ENCODE measurements around the gene LRRC27. TPM values are rescaled to one million over a fixed set of nuclear protein-coding genes. Genes with fewer than 3 reads are reported as not detected.
A peak's percentile ranks its signal among the peaks of the same experiment; 100 is the strongest.

LRRC27 gene
- total RNA-seq, 2 experiments from 2014 or later: 3.5 to 3.8 TPM

GRCh38 chr10:132387764-132388210 is 55.8 kb downstream of the LRRC27 start:
- Mint-ChIP-seq H3K27me3 (no peaks in the 10 kb centered on the region), H3K27ac (peak overlapping the region; percentile 78), H3K4me3 (peak overlapping the region; percentile 29), H3K4me1 (peaks cover 2% of the 10 kb centered on the region), H3K9me3 (no peaks in the 10 kb centered on the region), H3K36me3 (no peaks in the 10 kb centered on the region)
- peak; percentile 80 for DNase-seq

DNA sequence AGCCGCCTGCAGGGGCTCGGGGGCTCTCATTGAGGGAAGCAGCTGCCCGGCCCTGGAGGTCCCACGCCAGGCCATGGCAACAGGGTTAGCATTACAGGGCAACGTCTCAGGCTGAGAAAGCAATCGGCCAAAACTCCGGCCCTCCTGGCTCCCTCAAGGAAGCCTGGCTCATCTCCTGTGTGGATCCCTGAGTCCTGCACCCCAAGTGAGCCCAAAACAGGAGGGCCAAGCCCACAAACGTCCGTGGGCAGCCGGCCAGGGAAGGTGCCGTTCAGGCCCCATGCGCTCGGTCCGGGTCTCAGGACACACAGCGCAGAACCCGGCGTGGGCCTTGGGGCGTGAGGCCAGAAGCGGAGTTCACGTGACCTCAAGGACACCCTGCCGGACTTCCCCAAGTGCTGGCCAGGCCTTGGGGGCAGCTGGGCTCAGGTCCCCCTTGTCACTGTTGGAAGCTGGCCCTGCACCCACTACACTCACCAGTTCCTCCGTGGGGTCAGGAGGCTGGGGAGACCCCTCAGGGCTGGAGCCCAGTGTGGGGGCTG is 57.0 kb downstream of the LRRC27 start:
- no peaks in the 10 kb centered on the region for H3K9me3 Mint-ChIP-seq
- DNase-seq: no peak
- H3K4me3 Mint-ChIP-seq: no peak overlapping the region
- H3K27ac Mint-ChIP-seq: no peak overlapping the region
- no peaks in the 10 kb centered on the region for H3K4me1 Mint-ChIP-seq
- H3K27me3 Mint-ChIP-seq: no peaks in the 10 kb centered on the region
- no peaks in the 10 kb centered on the region for H3K36me3 Mint-ChIP-seq

DNA sequence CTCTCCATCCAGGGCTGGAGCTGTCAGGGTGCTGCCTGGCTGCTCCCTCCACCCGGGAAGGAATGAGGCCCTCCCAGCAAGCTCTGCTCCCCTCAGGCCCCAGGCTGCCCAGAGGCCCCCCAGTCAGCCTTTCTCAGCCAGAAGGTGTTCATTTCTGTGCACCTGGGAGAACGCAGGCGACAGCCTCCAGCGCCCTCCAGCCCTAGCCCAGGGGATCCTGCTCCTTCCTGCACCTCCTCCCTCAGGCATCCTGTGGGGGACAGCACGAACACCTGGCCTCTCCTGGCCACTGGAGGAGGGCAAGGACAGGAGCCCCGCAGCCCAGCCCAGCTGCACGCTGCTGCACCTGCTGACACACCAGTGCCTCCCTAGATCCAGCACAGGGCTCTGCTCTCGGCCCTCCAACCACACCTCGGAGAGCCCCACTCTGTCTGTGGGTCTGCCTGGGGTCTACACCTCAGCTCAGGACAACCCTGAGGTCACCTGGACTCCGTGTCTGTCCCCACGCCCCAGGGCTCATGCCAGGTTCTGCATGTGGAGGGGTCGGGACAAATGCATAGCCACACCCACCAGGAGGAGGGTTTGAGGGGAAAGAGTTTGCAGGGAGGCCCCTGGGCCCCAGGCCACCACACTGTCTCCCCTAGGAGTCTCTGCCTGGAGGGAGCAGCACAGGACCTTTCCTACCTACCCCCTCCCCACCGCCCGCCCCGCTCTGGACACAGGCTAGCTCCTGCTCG is 57.6 kb downstream of the LRRC27 start:
- DNase-seq: no peak
- no peaks in the 10 kb centered on the region for H3K9me3 Mint-ChIP-seq
- no peaks in the 10 kb centered on the region for H3K4me1 Mint-ChIP-seq
- no peak overlapping the region for H3K4me3 Mint-ChIP-seq
- no peaks in the 10 kb centered on the region for H3K27me3 Mint-ChIP-seq
- no peaks in the 10 kb centered on the region for H3K36me3 Mint-ChIP-seq
- no peak overlapping the region for H3K27ac Mint-ChIP-seq

DNA sequence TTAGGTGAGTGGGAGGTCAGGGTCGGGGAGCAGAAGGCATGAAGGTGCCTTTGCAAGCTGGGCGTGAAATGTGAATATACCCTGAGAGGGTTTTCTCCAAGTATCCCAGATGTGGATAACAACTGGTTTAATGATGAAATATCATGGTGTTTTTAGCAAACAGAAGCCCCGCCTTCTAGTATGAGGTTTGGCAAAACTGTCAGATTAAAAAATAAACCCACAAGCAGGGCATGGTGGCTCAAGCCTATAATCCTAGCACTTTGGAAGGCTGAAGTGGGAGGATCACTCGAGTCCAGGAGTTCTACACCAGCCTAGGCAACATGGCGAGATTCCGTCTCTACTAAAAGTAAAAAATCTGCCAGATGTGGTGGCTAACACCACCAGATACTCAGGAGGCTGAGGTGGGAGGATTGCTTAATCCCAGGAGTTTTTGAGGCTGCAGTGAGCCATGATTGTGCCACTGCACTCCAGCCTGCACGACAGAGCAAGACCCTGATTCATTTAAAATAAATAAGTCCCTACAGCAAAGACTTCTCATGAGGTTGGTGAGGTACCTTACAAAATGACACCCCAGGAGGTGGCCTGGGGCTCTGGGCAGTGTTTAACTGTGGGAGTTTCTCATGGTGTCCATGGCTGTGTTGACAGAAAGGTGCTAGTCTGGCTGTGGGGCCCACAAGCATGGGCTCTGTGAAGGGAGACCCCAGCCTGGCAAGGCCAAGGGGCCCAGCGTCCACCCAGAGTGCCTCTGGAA is 58.4 kb downstream of the LRRC27 start:
- no peaks in the 10 kb centered on the region for H3K4me1 Mint-ChIP-seq
- H3K9me3 Mint-ChIP-seq: no peaks in the 10 kb centered on the region
- no peak for DNase-seq
- no peaks in the 10 kb centered on the region for H3K36me3 Mint-ChIP-seq
- no peaks in the 10 kb centered on the region for H3K27me3 Mint-ChIP-seq
- no peak overlapping the region for H3K4me3 Mint-ChIP-seq
- H3K27ac Mint-ChIP-seq: no peak overlapping the region

DNA sequence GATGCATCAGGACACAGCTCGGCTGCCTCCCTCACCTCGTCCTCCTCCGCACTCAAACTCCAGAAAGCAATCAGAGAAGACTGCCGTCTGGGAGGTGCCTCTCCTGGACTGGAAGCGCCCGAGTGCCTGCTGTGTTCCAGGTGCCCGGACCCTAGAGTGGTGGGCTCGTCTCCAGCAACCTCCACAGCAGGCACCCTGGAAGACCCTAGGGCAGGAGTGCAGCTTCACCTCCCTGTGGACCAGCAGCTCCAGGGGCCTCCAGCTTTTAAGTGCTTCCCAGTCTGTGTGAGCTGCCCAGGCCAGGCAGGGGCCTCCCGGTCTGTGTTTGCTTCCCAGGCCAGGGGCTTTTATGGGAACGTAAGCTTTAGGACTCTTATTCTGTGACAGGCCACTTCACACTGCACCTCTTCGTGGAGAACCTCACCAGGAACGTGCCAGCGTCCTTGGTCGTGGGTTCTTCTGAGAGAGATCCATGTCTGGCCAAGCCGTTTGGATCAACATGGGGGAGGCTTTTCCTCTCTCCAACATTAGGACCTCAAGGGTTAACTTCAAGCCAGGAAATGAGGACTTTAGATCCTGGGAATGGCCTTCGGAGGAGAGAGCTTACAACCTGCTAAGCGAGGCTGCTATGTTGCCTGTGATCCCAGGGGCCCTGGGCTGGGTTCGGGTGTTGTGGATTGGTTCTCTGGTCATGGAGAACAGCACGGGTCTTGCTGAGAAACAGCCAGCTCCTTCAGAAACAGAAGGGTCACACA is 59.1 kb downstream of the LRRC27 start:
- Mint-ChIP-seq H3K4me3 (no peak overlapping the region), H3K4me1 (no peaks in the 10 kb centered on the region), H3K36me3 (no peaks in the 10 kb centered on the region), H3K9me3 (no peaks in the 10 kb centered on the region), H3K27me3 (no peaks in the 10 kb centered on the region), H3K27ac (no peak overlapping the region)
- DNase-seq: no peak

DNA sequence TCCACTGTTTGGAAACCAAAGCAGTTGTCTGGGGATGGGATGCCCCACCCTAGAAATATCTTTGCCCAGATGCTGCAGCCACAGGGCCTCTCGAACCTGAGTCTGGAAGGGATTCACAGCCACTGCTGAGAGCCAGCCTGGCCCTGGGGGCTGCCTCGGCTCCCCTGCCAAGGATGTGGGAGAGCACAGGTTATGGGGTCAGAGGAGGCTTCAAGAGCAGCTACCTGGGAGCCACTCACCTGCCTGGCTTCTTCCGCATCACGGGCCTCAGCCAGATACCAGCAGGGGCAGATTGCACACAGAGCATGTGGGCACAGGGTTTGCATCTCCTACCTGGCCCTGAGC is 59.7 kb downstream of the LRRC27 start:
- no peaks in the 10 kb centered on the region for H3K9me3 Mint-ChIP-seq
- no peak for DNase-seq
- no peaks in the 10 kb centered on the region for H3K4me1 Mint-ChIP-seq
- no peak overlapping the region for H3K4me3 Mint-ChIP-seq
- H3K27me3 Mint-ChIP-seq: no peaks in the 10 kb centered on the region
- H3K27ac Mint-ChIP-seq: no peak overlapping the region
- no peaks in the 10 kb centered on the region for H3K36me3 Mint-ChIP-seq

DNA sequence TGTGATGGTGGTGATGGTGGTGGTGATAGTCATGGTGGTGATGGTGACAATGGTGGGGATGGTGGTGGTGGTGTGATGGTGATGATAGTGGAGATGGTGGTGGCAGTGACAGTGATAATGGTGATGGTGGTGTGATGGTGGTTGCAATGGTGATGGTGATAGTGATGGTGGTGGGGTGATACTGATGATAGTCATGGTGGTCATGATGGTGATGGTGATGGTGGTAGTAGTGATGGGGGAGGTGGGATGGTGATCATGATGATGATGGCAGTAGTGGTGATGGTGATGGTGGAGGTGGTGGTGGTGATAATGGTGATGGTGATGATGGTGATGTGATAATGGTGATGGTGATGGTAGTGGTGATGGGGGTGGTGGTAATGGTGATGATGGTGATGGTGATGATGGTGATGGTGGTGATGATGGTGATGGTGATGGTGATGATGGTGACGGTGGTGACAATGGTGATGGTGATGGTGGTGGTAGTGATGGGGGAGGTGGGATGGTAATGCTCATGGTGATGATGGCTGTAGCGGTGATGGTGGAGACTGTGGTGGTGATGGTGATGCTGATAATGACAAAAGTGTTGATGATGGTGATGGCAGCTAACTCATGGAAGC is 60.3 kb downstream of the LRRC27 start:
- H3K27me3 Mint-ChIP-seq: no peaks in the 10 kb centered on the region
- H3K9me3 Mint-ChIP-seq: no peaks in the 10 kb centered on the region
- H3K4me1 Mint-ChIP-seq: no peaks in the 10 kb centered on the region
- no peak overlapping the region for H3K4me3 Mint-ChIP-seq
- no peak for DNase-seq
- no peak overlapping the region for H3K27ac Mint-ChIP-seq
- no peaks in the 10 kb centered on the region for H3K36me3 Mint-ChIP-seq

DNA sequence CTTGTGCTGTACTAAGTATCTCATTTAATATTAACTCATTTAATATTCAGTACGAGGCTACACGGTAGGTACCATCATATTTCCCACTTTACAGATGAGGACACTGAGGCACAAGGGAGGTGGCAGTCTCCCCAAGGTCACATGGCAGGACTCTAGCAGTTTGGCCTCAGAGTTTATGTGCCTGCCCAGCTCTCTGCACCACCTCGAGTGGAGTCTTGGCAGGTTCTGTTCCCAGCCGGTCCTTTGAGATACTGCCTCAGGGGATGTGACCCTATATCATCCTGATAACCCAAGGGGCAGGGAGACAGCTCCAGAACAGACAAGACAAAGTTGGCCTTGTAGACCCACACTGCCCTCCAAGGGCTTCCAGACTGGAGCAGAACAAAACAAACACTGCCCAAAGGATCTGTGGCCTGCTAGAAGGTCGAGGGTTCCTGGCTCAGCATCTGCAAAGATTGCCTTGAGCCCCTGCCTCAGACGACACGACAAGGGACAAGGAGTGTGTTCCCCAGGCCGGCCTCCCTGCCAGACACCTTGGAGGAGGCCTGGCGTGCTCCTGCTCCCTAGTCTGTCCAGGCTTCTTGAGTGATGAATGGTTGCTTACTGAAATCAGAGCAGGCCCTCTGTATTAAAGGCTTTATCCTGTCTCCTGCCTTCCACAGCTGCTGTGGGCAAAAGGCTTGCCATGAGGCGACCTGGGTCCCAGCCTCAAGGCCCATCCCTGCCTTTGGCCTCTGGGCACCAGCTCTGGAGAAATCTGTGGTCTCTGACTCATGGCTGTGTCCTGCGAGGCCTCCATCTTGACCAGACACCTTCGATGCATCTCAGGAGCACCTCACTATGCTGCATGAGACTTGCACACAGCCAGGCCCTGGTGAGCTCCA is 61.1 kb downstream of the LRRC27 start:
- Mint-ChIP-seq H3K27me3 (no peaks in the 10 kb centered on the region), H3K27ac (no peak overlapping the region), H3K4me3 (no peak overlapping the region), H3K9me3 (no peaks in the 10 kb centered on the region), H3K36me3 (no peaks in the 10 kb centered on the region), H3K4me1 (peaks cover 4% of the 10 kb centered on the region)
- DNase-seq: no peak

- Mint-ChIP-seq H3K9me3 (no peaks in the 10 kb centered on the region), H3K36me3 (no peaks in the 10 kb centered on the region), H3K27me3 (no peaks in the 10 kb centered on the region), H3K4me3 (no peak overlapping the region), H3K27ac (no peak overlapping the region), H3K4me1 (peaks cover 5% of the 10 kb centered on the region)
- no peak for DNase-seq
Measured at GRCh38 chr10:132393695-132394181, 61.7 kb downstream of the LRRC27 start.

DNA sequence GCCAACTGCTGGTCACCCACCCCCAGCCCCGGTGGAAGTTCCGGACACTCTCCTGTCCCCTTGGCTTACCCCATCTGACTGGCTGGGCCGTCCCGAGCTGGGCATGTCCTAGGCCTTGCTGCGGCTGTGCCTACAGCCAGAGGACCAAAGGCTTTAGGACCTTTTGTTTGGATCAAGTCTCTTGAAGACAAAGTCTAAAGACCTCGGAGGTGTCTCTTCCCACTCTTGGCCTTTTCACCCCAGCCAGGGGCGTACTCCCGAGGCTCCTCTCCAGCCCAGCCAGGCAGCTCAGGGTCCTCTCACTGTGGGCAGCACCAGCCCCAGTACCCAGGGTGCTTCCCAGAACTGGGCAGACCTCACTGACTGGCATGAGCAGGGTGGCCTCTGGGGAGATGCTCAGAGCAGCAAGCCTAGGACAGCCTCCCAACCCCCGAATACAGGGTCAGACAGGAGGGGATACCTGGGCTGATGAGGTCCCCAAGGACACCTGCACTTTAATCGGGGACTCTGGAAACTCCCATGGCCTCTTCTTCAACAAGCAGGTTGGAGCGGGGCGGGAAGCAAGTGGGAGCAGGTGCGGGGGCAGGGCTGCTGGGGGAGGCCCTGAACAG is 62.3 kb downstream of the LRRC27 start:
- H3K4me1 Mint-ChIP-seq: peaks cover 5% of the 10 kb centered on the region
- no peak overlapping the region for H3K4me3 Mint-ChIP-seq
- H3K27ac Mint-ChIP-seq: no peak overlapping the region
- no peaks in the 10 kb centered on the region for H3K36me3 Mint-ChIP-seq
- no peak for DNase-seq
- H3K27me3 Mint-ChIP-seq: no peaks in the 10 kb centered on the region
- no peaks in the 10 kb centered on the region for H3K9me3 Mint-ChIP-seq

DNA sequence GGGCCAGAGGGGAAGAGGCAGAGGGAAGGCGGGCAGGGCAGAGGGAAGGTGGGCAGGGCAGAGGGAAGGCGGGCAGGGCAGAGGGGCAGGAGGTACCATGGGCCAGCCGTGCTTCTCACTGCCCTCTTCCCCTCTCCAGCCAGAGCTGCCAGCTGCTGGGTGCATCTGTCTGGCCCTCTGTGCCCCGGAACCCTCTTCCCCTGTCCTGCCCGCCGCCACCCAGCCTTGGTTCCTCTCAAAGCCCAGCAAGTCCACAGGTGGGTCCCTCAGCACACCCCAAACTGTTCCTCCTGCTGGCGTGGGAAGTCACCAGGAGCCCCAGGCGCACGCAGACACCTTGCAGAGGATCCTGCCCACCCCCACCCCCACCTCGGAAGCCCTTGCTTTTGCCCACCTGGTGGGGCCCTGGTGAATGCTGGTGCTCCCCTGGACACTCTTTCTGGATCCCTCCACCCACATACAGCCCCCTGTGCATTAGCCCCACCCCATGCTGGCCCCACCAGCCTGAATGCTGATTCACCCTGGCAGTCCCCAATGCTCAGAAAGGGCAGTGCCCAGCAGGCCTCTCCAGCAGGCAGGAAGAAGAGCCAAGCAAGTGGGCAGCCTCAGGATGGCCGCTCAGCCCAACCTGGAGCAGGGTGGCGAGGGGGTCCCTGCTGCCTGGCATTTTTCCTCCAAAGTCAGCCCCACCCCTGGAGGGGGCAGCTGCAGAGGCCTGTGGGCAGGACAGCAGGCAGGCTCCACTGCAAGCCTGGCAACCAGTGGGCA is 63.1 kb downstream of the LRRC27 start:
- Mint-ChIP-seq H3K9me3 (no peaks in the 10 kb centered on the region), H3K36me3 (no peaks in the 10 kb centered on the region), H3K27ac (no peak overlapping the region), H3K27me3 (no peaks in the 10 kb centered on the region), H3K4me3 (no peak overlapping the region), H3K4me1 (peaks cover 5% of the 10 kb centered on the region)
- no peak for DNase-seq

DNA sequence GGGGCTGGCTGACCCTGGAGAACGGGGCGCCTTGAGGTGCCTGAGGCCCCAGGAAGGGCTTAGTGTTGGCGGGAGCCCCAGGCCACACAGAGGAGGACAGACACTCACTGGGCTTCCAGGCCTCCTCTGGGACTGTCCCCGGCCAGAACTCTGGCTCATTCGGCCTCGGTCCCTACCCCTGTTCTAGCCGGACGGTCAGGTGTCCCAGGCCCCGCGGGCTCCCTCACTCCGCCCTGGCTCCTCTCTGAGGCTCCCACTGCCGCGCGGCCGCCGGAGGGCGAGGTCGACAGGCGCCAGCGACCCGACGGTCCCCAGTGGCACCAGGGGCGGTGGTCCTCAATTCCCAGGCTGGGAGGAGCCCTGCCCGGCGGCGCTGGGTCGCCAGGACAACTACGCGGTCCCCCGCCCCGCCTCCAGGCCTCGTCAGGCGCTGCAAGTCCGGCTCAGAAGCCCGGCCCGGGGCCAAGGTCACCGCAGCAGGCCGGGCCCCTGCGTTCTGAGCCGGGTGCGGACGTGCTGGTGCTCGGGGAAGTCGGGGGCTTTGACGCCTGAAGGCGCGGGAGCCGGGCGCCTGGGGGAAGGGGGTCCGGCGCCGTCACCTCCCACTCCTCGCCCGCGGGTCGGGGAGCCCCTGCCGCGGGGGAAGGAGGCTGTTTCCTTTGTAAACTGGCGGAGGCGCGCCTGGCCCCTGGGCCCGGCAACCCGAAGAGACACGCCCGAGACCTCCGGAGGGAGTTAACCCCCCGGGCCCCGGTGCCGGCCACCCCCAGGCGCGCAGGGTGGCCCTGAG is 63.9 kb downstream of the LRRC27 start:
- no peaks in the 10 kb centered on the region for H3K9me3 Mint-ChIP-seq
- peaks cover 5% of the 10 kb centered on the region for H3K4me1 Mint-ChIP-seq
- no peak overlapping the region for H3K4me3 Mint-ChIP-seq
- no peaks in the 10 kb centered on the region for H3K36me3 Mint-ChIP-seq
- no peaks in the 10 kb centered on the region for H3K27me3 Mint-ChIP-seq
- H3K27ac Mint-ChIP-seq: no peak overlapping the region
- DNase-seq: no peak
